ENCODE results near the gene OVAAL. TPM values are rescaled to one million over a fixed set of nuclear protein-coding genes. Genes with fewer than 3 reads are reported as not detected.
"Not testable (repeated sequence)": the region's sequence is repeated elsewhere in the genome, so short reads cannot be mapped to it uniquely, and the experiment has no call there.

OVAAL gene
- total RNA-seq, 1 donor from 2014 or later = not detected

DNA sequence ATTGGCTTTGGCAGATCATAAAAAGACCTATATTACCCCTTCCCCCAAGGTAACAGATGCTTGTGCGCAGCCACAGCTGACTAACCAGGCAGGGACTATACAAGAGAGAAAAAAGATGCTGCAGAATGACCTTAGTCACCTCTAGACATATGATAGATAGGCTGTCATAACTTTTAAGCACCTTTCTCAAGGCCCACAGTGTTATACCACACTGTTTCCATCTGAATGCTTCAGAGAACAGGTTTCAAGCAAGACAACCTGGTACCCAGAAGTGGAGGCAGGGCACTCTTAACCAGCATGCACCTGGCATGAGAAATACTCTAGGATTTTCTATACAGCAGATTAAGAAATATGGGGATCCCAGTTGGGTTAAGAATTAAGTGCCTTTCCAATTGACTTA is 12.8 kb upstream of the OVAAL start:
- no peak for DNase-seq (ENCODE audit: extremely low spot score, unreplicated experiment)
- TF ChIP-seq CTCF (IDR thresholded peaks at IDR 0.05) = no peak
- Mint-ChIP-seq H3K4me3 (ENCODE audit: unreplicated experiment) (no peak overlapping the region), H3K4me1 (ENCODE audit: unreplicated experiment) (peaks cover 13% of the 10 kb centered on the region), H3K27ac (ENCODE audit: unreplicated experiment) (no peak overlapping the region), H3K9me3 (ENCODE audit: unreplicated experiment) (no peaks in the 10 kb centered on the region), H3K27me3 (ENCODE audit: unreplicated experiment) (no peaks in the 10 kb centered on the region), H3K36me3 (ENCODE audit: unreplicated experiment) (no peaks in the 10 kb centered on the region)

GRCh38 chr1:180548686-180549317 is 10.0 kb upstream of the OVAAL start:
- H3K36me3 Mint-ChIP-seq (ENCODE audit: unreplicated experiment) = no peaks in the 10 kb centered on the region
- DNase-seq (ENCODE audit: extremely low spot score, unreplicated experiment) = no peak
- no peaks in the 10 kb centered on the region for H3K9me3 Mint-ChIP-seq (ENCODE audit: unreplicated experiment)
- no peaks in the 10 kb centered on the region for H3K4me1 Mint-ChIP-seq (ENCODE audit: unreplicated experiment)
- no peak for TF ChIP-seq CTCF (IDR thresholded peaks at IDR 0.05)
- no peaks in the 10 kb centered on the region for H3K27me3 Mint-ChIP-seq (ENCODE audit: unreplicated experiment)
- no peak overlapping the region for H3K4me3 Mint-ChIP-seq (ENCODE audit: unreplicated experiment)
- no peak overlapping the region for H3K27ac Mint-ChIP-seq (ENCODE audit: unreplicated experiment)

- H3K36me3 Mint-ChIP-seq (ENCODE audit: unreplicated experiment); H3K9me3 Mint-ChIP-seq (ENCODE audit: unreplicated experiment); DNase-seq (ENCODE audit: extremely low spot score, unreplicated experiment); H3K27ac Mint-ChIP-seq (ENCODE audit: unreplicated experiment); H3K4me1 Mint-ChIP-seq (ENCODE audit: unreplicated experiment); H3K27me3 Mint-ChIP-seq (ENCODE audit: unreplicated experiment); H3K4me3 Mint-ChIP-seq (ENCODE audit: unreplicated experiment): not testable (repeated sequence)
Measured at GRCh38 chr1:180549770-180550169, 9.0 kb upstream of the OVAAL start.

- Mint-ChIP-seq H3K27ac (ENCODE audit: unreplicated experiment) (no peak overlapping the region), H3K4me3 (ENCODE audit: unreplicated experiment) (no peak overlapping the region), H3K27me3 (ENCODE audit: unreplicated experiment) (no peaks in the 10 kb centered on the region), H3K4me1 (ENCODE audit: unreplicated experiment) (no peaks in the 10 kb centered on the region), H3K36me3 (ENCODE audit: unreplicated experiment) (no peaks in the 10 kb centered on the region), H3K9me3 (ENCODE audit: unreplicated experiment) (no peaks in the 10 kb centered on the region)
- TF ChIP-seq CTCF (IDR thresholded peaks at IDR 0.05) = no peak
- DNase-seq (ENCODE audit: extremely low spot score, unreplicated experiment) = no peak
Measured at GRCh38 chr1:180550241-180550640, 8.5 kb upstream of the OVAAL start.

DNA sequence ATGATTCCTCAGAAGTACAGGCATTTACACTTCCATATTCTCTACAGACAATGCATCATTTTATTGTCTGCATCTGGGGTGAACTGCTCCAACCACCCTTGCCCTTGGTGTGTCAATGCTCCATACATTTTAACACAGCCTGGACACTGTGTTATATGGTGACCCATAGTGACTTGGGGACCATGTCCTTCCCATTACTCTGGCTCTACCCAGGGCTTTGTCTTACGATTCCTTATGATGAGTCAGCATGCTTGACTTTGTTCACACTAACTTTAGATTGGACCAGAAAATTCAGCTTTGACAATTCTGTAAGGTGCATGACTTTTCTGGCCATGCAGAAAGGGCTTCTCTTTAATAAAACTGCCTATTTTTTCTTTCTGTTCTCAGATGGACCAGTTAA is 6.8 kb upstream of the OVAAL start:
- Mint-ChIP-seq H3K27ac (ENCODE audit: unreplicated experiment) (no peak overlapping the region), H3K9me3 (ENCODE audit: unreplicated experiment) (no peaks in the 10 kb centered on the region), H3K36me3 (ENCODE audit: unreplicated experiment) (no peaks in the 10 kb centered on the region), H3K4me3 (ENCODE audit: unreplicated experiment) (no peak overlapping the region), H3K27me3 (ENCODE audit: unreplicated experiment) (no peaks in the 10 kb centered on the region), H3K4me1 (ENCODE audit: unreplicated experiment) (no peaks in the 10 kb centered on the region)
- DNase-seq (ENCODE audit: extremely low spot score, unreplicated experiment) = no peak
- TF ChIP-seq CTCF (IDR thresholded peaks at IDR 0.05) = no peak

DNA sequence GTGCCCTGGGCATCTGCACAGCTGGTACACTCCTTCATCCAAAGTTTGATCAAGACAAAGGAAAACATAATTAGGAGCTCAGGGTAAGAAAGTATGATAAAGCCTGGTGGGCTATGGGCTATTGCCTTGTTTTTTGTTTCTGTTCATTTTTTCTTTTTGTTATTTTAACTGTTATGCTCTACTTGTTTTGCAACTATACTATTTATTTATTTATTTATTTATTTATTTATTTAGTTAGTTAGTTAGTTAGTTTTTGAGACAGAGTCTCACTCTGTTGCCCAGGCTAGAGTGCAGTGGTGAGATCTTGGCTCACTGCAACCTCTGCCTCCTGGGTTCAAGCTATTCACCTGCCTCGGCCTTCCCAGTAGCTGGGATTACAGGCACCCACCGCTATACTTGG is 5.7 kb upstream of the OVAAL start:
- not testable (repeated sequence) for DNase-seq (ENCODE audit: extremely low spot score, unreplicated experiment); H3K4me1 Mint-ChIP-seq (ENCODE audit: unreplicated experiment); H3K36me3 Mint-ChIP-seq (ENCODE audit: unreplicated experiment); H3K9me3 Mint-ChIP-seq (ENCODE audit: unreplicated experiment); H3K27ac Mint-ChIP-seq (ENCODE audit: unreplicated experiment); H3K4me3 Mint-ChIP-seq (ENCODE audit: unreplicated experiment); H3K27me3 Mint-ChIP-seq (ENCODE audit: unreplicated experiment)
